H1 (cell line): Measurements from ENCODE around the gene NOP9. TPM values are rescaled to one million over a fixed set of nuclear protein-coding genes. Genes with fewer than 3 reads are reported as not detected.

Experiments used
- ATF3 ChIP-seq: IDR thresholded peaks from 2 replicates; pipeline ENCODE4 v1.6.1; 2011; ENCODE audit warnings: low read depth, mild to moderate bottlenecking, low read length; ENCODE audit not compliant: insufficient read depth
- CEBPB ChIP-seq: IDR thresholded peaks from 2 replicates; pipeline ENCODE4 v1.6.1; 2012; ENCODE audit warnings: low read depth, low read length
- EP300 ChIP-seq, 2 experiments: IDR thresholded peaks; 1 replicate in 1 of 2; 2 replicates in 1 of 2; pipeline ENCODE4 v1.6.1; 2011 to 2012; ENCODE audit warnings: low read depth in 2 of 2, low read length in 2 of 2, mild to moderate bottlenecking in 2 of 2, borderline replicate concordance in 1 of 2, inconsistent platforms in 1 of 2, moderate library complexity in 1 of 2
- RXRA ChIP-seq: IDR thresholded peaks from 2 replicates; pipeline ENCODE4 v1.6.1; 2011; ENCODE audit warnings: low read depth, mild to moderate bottlenecking, low read length, moderate library complexity; ENCODE audit not compliant: insufficient read depth
- polyA plus RNA-seq, 7 experiments: library from polyadenylated mRNA; depleted of rRNA in 3 of 7; stranded (reverse) in 5 of 7; unstranded in 2 of 7; fragments of >200 nt in 5 of 7; fragments of 200-250 nt in 2 of 7; gene quantifications; 1 replicate in 5 of 7; 2 replicates in 1 of 7; 4 replicates in 1 of 7; pipeline versions ENCODE4 v1.2.1 to v1.2.3, GENCODE V29; 2011 to 2013; ENCODE audit warnings: missing spikeins in 2 of 7, mixed read lengths in 2 of 7
- total RNA-seq: library from RNA; stranded (reverse); fragmentation: NEBNext Ultra II Directional; extraction: Animal tissue kit (Norgen Biotek cat#: 25700); gene quantifications from 2 replicates; pipeline ENCODE4 v1.2.1, GENCODE V29; 2021

Gene NOP9
- total and polyA plus RNA-seq, 2 of the 8 experiments (the other 6 are each of a cell fraction or from before 2014, with no cell fraction given) = 17.8 to 34.8 TPM

GRCh38 chr14:24310265-24310645 lies 10.6 kb downstream of the NOP9 start (continued):
- no peak for TF ChIP-seq ATF3
- no peak for TF ChIP-seq EP300 (IDR thresholded peaks at IDR 0.05; ENCODE audit: borderline replicate concordance in 1 of 2, low read depth in 2 of 2, low read length in 2 of 2)
- TF ChIP-seq CEBPB = no peak
- no peak for TF ChIP-seq RXRA
